A673 (cell line): ENCODE measurements around the gene ORAI3. TPM values are rescaled to one million over a fixed set of nuclear protein-coding genes. Genes with fewer than 3 reads are reported as not detected.

Experiments
- BruUV-seq: library from RNA; stranded (reverse); fragments of 400-500 nt; replicated peaks from 2 replicates; lab custom pipeline; 2021; lab: Mats Ljungman, UMichigan
- CTCF ChIA-PET: fragments of 300-600 bp; sonication (Branson Sonifier 250); formaldehyde crosslinking; loops from one replicate; lab custom pipeline; 2022; ENCODE audit warnings: antibody characterized with exemption; lab: Charles Lee
- POLR2A ChIA-PET: fragments of 300-600 bp; sonication (Branson Sonifier 250); formaldehyde crosslinking; loops from one replicate; lab custom pipeline; 2022; ENCODE audit warnings: antibody characterized with exemption; ENCODE audit not compliant: low non-redundant PET; lab: Charles Lee
- DNase-seq: peaks from one replicate; pipeline ENCODE4 v3.0.0-alpha.2; 2015; ENCODE audit warnings: low spot score
- H3K27ac ChIP-seq: fragments of 200-600 bp; sonication (generic); 2 replicates; pipeline ENCODE4 v1.5.1; 2016; ENCODE audit warnings: mixed run types, low read depth, mild to moderate bottlenecking, mixed read lengths, antibody characterized with exemption, low read length; ENCODE audit not compliant: poor library complexity, severe bottlenecking
- H3K27me3 ChIP-seq: fragments of 200-600 bp; sonication (generic); replicated peaks from 2 replicates; pipeline ENCODE4 v1.6.1; 2017; ENCODE audit warnings: mixed run types, low read depth, mild to moderate bottlenecking, mixed read lengths, antibody characterized with exemption, low read length; ENCODE audit not compliant: insufficient read depth, poor library complexity
- H3K36me3 ChIP-seq: fragments of 200-600 bp; sonication (generic); 2 replicates; pipeline ENCODE4 v1.6.1; 2016; ENCODE audit warnings: mixed run types, mild to moderate bottlenecking, mixed read lengths, antibody characterized with exemption, low read length; ENCODE audit not compliant: insufficient read depth, poor library complexity, severe bottlenecking
- H3K4me1 ChIP-seq: fragments of 200-600 bp; sonication (generic); 2 replicates; pipeline ENCODE4 v1.6.1; 2017; ENCODE audit warnings: mixed run types, mild to moderate bottlenecking, mixed read lengths, antibody characterized with exemption, low read length; ENCODE audit not compliant: insufficient read depth, poor library complexity, severe bottlenecking
- H3K4me3 ChIP-seq: fragments of 200-600 bp; sonication (generic); 2 replicates; pipeline ENCODE4 v1.5.1; 2016; ENCODE audit warnings: low read depth, mixed run types, mild to moderate bottlenecking, mixed read lengths, low read length; ENCODE audit not compliant: poor library complexity, severe bottlenecking
- H3K9me3 ChIP-seq: fragments of 200-600 bp; sonication (generic); 2 replicates; pipeline ENCODE4 v1.6.1; 2016; ENCODE audit warnings: mixed run types, low read depth, mild to moderate bottlenecking, mixed read lengths, antibody characterized with exemption, low read length; ENCODE audit not compliant: poor library complexity, severe bottlenecking
- EZH2 ChIP-seq: fragments of 200-600 bp; sonication (generic); IDR thresholded peaks from 2 replicates; pipeline ENCODE4 v1.6.1; 2017; ENCODE audit warnings: borderline replicate concordance, low read depth, mild to moderate bottlenecking, mixed read lengths, antibody characterized with exemption, low read length; ENCODE audit not compliant: poor library complexity, severe bottlenecking
- intact Hi-C: fragments of 100-400 bp; cut with micrococcal nuclease; formaldehyde crosslinking; loops from one replicate; pipeline ENCODE4 v1.10.0; 2022; ENCODE audit not compliant: unreplicated experiment
- total RNA-seq: library from RNA; stranded (reverse); gene quantifications from 2 replicates; pipeline ENCODE4 v1.2.3, GENCODE V29; 2021
- TF ChIP-seq, protein P1 (sequence below): fragments of 300-800, 200-600 bp; sonication (generic); conservative IDR thresholded peaks from 2 replicates; pipeline ENCODE4 v1.5.1; 2017; ENCODE audit warnings: low read depth, mild to moderate bottlenecking, antibody characterized with exemption, low read length, moderate library complexity, mixed read lengths

The ORAI3 gene
- total RNA-seq, 1 experiment from 2014 or later: 2.1 TPM

DNA sequence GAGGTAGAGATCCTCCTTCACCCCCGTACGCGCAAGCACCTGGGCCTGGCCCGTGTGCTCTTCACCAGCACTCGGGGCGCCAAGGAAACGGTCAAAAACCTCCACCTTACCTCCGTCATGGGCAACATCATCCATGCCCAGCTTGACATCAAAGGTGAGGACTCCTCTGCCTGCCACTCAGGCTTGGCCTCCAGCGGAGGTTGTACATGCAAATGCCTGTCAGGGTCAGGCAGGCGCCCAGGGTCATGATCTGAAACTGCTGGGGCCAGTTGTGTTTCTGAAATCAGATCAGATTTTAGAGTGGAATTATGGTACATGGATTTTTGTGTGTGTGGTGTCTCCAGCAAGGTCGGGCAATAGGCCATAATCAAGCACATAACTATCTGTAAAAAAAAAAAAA, 12.5 kb downstream of the ORAI3 start:
- no peak for TF ChIP-seq EZH2
- TF ChIP-seq, protein P1, sequence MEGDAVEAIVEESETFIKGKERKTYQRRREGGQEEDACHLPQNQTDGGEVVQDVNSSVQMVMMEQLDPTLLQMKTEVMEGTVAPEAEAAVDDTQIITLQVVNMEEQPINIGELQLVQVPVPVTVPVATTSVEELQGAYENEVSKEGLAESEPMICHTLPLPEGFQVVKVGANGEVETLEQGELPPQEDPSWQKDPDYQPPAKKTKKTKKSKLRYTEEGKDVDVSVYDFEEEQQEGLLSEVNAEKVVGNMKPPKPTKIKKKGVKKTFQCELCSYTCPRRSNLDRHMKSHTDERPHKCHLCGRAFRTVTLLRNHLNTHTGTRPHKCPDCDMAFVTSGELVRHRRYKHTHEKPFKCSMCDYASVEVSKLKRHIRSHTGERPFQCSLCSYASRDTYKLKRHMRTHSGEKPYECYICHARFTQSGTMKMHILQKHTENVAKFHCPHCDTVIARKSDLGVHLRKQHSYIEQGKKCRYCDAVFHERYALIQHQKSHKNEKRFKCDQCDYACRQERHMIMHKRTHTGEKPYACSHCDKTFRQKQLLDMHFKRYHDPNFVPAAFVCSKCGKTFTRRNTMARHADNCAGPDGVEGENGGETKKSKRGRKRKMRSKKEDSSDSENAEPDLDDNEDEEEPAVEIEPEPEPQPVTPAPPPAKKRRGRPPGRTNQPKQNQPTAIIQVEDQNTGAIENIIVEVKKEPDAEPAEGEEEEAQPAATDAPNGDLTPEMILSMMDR: no peak
- no peak overlapping the region for H3K27ac ChIP-seq
- peaks cover 10% of the 10 kb centered on the region for H3K4me1 ChIP-seq
- H3K4me3 ChIP-seq: no peak overlapping the region
- H3K36me3 ChIP-seq: peaks cover 72% of the 10 kb centered on the region
- intact Hi-C loops: no loop called here
- H3K9me3 ChIP-seq: no peaks in the 10 kb centered on the region
- ChIA-PET CTCF (no interaction called here), POLR2A (interaction anchor here (0.6 kb wide), 1 partner anchor 818 kb away, joined by 4 read pairs; no protein-coding TSS in a partner anchor)
- H3K27me3 ChIP-seq: no peaks in the 10 kb centered on the region
- no TSS peak for BruUV-seq
- no peak for DNase-seq

DNA sequence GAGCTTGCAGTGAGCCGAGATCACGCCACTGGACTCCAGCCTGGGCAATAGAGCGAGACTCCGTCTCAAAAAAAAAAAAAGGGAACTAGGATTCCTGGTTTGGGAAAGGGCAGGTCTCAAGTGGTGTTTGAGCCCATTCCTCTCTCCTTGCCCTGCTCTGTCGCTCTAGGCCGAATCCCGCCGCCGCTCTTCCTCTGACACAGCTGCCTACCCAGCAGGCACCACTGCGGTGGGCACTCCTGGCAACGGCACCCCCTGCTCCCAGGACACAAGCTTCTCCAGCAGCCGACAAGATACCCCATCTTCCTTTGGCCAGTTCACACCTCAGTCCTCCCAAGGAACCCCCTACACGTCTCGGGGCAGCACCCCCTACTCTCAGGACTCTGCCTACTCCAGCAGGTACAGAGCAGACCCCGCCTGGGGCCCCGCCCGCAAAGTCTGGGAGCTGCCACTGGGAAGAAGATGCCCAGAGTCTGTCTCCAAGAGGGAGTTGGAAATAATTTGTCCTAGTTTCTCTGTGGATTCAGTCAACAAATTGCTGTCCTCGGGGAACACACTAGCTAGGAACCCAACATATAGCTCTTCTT, 15.2 kb downstream of the ORAI3 start:
- BruUV-seq: no TSS peak
- POLR2A ChIA-PET: no interaction called here

DNA sequence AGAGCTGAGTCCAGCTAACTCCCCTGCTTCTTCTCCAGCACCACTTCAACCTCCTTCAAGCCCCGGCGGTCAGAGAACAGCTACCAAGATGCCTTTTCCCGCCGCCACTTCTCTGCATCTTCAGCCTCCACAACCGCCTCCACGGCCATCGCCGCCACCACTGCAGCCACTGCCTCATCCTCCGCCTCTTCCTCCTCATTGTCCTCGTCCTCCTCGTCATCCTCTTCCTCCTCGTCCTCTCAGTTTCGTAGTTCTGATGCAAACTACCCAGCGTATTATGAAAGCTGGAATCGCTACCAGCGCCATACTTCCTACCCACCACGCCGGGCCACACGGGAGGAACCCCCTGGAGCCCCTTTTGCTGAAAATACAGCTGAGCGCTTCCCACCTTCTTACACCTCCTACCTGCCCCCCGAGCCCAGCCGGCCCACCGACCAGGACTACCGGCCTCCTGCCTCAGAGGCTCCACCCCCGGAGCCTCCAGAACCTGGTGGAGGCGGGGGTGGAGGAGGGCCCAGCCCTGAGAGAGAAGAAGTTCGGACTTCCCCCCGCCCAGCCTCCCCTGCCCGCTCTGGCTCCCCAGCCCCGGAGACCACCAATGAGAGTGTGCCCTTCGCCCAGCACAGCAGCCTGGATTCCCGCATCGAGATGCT, 15.8 kb downstream of the ORAI3 start:
- BruUV-seq: no TSS peak
- ChIA-PET POLR2A (no interaction called here), CTCF (no interaction called here)
- Histone ChIP-seq H3K36me3 (peaks cover 83% of the 10 kb centered on the region), H3K27me3 (no peaks in the 10 kb centered on the region), H3K27ac (no peak overlapping the region), H3K4me1 (no peaks in the 10 kb centered on the region), H3K4me3 (no peak overlapping the region), H3K9me3 (no peaks in the 10 kb centered on the region)
- intact Hi-C loops: no loop called here
- DNase-seq: no peak
- TF ChIP-seq, protein P1: no peak
- no peak for TF ChIP-seq EZH2

More for the DNA sequence above, 15.2 kb downstream of the ORAI3 start:
- no peak for DNase-seq
- Histone ChIP-seq H3K4me1 (peaks cover 4% of the 10 kb centered on the region), H3K4me3 (no peak overlapping the region), H3K27ac (no peak overlapping the region), H3K9me3 (no peaks in the 10 kb centered on the region), H3K36me3 (peaks cover 83% of the 10 kb centered on the region), H3K27me3 (no peaks in the 10 kb centered on the region)
- TF ChIP-seq, protein P1: no peak
- TF ChIP-seq EZH2: no peak
- intact Hi-C loops: no loop called here
- CTCF ChIA-PET: no interaction called here
